Measurements from ENCODE around the gene GRAP2.

Gene GRAP2

DNA sequence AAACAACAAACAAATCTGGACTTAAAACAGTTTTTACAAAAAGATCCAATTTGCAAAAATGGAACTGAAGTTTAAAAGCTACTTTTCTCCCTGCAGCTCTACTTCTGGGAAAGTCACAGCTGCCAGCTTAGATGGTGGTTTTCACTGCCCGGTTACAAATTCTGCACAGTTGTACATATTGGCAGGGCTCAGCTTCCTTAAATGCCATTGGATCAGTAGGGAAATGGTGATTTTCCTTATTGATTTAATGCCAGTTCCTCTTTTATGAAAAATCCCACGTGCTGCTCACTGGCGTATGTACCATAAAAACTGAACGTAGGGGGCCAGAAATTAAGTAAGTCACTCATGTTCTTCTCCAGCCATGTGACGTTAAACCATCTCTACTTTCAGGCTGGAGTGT is 22.8 kb downstream of the GRAP2 start:
- no peak for TF ChIP-seq SIN3A (IDR thresholded peaks at IDR 0.05; ENCODE audit: borderline replicate concordance, insufficient read depth, low read length)

DNA sequence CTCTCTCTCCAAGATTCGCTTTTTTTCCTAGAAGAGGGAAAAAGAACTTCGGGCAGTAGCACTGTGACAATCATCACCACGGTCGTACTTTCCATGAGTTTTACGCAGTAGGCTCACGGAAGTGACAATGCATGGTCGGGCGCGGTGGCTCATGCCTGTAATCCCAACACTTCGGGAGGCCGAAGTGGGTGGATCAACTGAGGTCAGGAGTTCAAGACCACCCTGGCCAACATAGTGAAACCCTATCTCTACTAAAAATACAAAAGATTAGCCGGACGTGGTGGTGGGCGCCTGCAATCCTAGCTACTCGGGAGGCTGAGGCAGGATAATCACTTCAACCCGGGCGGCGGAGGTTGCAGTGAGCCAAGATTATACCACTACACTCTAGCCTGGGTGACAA is 23.4 kb downstream of the GRAP2 start:
- no peak for TF ChIP-seq TAF1 (IDR thresholded peaks at IDR 0.05; ENCODE audit: borderline replicate concordance, insufficient read depth, low read length)
- TF ChIP-seq POLR2AphosphoS5 (IDR thresholded peaks at IDR 0.05; ENCODE audit: low read depth, low read length), result no peak
- TF ChIP-seq FOXP2 (optimal IDR thresholded peaks at IDR 0.05; ENCODE audit: borderline replicate concordance, extremely low read depth, extremely low read length, insufficient read depth), result no peak
- TF ChIP-seq, protein P1, sequence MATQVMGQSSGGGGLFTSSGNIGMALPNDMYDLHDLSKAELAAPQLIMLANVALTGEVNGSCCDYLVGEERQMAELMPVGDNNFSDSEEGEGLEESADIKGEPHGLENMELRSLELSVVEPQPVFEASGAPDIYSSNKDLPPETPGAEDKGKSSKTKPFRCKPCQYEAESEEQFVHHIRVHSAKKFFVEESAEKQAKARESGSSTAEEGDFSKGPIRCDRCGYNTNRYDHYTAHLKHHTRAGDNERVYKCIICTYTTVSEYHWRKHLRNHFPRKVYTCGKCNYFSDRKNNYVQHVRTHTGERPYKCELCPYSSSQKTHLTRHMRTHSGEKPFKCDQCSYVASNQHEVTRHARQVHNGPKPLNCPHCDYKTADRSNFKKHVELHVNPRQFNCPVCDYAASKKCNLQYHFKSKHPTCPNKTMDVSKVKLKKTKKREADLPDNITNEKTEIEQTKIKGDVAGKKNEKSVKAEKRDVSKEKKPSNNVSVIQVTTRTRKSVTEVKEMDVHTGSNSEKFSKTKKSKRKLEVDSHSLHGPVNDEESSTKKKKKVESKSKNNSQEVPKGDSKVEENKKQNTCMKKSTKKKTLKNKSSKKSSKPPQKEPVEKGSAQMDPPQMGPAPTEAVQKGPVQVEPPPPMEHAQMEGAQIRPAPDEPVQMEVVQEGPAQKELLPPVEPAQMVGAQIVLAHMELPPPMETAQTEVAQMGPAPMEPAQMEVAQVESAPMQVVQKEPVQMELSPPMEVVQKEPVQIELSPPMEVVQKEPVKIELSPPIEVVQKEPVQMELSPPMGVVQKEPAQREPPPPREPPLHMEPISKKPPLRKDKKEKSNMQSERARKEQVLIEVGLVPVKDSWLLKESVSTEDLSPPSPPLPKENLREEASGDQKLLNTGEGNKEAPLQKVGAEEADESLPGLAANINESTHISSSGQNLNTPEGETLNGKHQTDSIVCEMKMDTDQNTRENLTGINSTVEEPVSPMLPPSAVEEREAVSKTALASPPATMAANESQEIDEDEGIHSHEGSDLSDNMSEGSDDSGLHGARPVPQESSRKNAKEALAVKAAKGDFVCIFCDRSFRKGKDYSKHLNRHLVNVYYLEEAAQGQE (IDR thresholded peaks at IDR 0.05; ENCODE audit: insufficient read depth in 1 of 2, low read depth in 2 of 2, low read length in 2 of 2), result no peak
- no peak for TF ChIP-seq SIN3A (IDR thresholded peaks at IDR 0.05; ENCODE audit: borderline replicate concordance, insufficient read depth, low read length)

DNA sequence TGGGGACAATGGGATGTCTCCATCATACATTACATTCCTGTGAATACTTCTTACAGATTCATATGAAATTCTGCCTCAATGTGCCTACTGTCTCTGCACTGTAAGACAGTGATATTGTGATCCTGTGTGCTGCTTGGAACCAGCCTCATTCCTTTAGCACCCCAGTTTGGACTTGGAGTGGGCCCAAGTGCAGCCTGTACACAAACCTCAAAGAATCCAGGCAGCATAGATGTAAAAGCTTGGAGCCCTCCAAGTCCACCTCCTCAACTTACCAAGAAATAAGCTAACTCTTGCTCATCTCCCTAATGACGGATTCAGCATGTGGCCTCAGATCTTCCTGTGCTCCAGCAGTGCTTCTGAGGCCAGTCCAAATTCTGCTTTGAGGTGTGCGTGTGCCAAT is 24.4 kb downstream of the GRAP2 start:
- no peak for TF ChIP-seq SIN3A (IDR thresholded peaks at IDR 0.05; ENCODE audit: borderline replicate concordance, insufficient read depth, low read length)
- TF ChIP-seq FOXP2 (optimal IDR thresholded peaks at IDR 0.05; ENCODE audit: borderline replicate concordance, extremely low read depth, extremely low read length, insufficient read depth), result no peak
- TF ChIP-seq, protein P1 (IDR thresholded peaks at IDR 0.05; ENCODE audit: insufficient read depth in 1 of 2, low read depth in 2 of 2, low read length in 2 of 2), result no peak
- TF ChIP-seq POLR2AphosphoS5 (IDR thresholded peaks at IDR 0.05; ENCODE audit: low read depth, low read length), result no peak
- TF ChIP-seq TAF1 (IDR thresholded peaks at IDR 0.05; ENCODE audit: borderline replicate concordance, insufficient read depth, low read length), result no peak

DNA sequence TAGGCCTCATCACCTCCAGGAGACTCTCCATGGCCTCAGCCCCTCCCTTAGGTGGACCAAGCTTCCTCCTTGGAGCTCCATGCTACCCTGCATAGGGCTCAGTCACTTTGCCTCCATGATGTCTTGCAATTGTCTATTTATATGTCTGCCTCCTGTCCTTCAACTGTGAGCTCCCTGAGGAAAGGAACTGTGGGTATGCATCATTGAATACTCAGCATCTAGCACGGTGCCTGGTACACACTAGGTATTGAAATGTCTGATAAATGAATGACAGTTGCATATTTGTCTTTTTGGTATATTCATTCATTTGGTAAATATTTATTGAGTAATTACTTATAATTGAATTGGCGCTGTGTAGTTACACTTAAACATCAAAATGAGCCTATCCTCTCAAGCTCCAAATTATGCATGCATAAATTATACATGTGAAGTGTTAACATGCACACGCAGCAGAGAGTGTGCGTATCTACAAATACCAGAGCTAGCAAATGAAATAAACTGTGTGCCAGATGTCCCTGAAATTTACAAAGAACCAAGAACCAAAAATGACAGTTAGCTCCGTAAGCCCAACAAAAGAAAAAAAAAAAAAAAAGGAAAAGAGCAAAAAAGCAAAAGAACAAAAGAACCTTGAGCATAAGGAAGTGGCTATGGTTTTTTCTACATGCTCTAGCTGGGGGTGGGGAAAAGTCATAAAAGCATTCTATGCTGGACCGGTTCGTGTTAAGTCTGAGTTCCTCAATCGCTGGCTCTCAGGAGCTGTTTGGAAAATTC is 25.2 kb downstream of the GRAP2 start:
- TF ChIP-seq TAF1 (IDR thresholded peaks at IDR 0.05; ENCODE audit: borderline replicate concordance, insufficient read depth, low read length) (no peak), POLR2AphosphoS5 (IDR thresholded peaks at IDR 0.05; ENCODE audit: low read depth, low read length) (no peak), FOXP2 (optimal IDR thresholded peaks at IDR 0.05; ENCODE audit: borderline replicate concordance, extremely low read depth, extremely low read length, insufficient read depth) (no peak), SIN3A (IDR thresholded peaks at IDR 0.05; ENCODE audit: borderline replicate concordance, insufficient read depth, low read length) (no peak)
- TF ChIP-seq, protein P1 (IDR thresholded peaks at IDR 0.05; ENCODE audit: insufficient read depth in 1 of 2, low read depth in 2 of 2, low read length in 2 of 2), result no peak

DNA sequence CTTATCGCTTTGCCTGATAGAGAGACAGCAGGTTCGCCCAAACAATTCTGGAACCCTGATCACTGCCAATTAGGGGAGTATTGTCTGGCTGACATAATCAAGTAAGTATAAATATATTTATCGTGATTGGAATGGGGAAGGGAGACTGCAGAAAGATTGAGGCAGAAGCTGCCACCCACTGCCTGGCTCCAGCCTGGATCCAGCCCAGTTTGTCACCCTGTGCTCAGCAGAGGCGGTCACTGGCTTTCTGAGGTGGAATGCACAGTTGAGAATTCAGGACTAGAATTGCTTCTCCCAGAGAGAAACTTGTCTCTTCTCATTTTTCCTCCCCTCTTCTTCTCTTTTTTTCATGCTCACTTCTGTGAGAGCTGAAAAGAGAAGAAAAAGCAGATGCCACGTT is 25.9 kb downstream of the GRAP2 start:
- TF ChIP-seq, protein P1 (IDR thresholded peaks at IDR 0.05; ENCODE audit: insufficient read depth in 1 of 2, low read depth in 2 of 2, low read length in 2 of 2), result no peak
- no peak for TF ChIP-seq POLR2AphosphoS5 (IDR thresholded peaks at IDR 0.05; ENCODE audit: low read depth, low read length)
- TF ChIP-seq TAF1 (IDR thresholded peaks at IDR 0.05; ENCODE audit: borderline replicate concordance, insufficient read depth, low read length), result no peak
- no peak for TF ChIP-seq SIN3A (IDR thresholded peaks at IDR 0.05; ENCODE audit: borderline replicate concordance, insufficient read depth, low read length)
- TF ChIP-seq FOXP2 (optimal IDR thresholded peaks at IDR 0.05; ENCODE audit: borderline replicate concordance, extremely low read depth, extremely low read length, insufficient read depth), result no peak
